PC-3 (cell line): ENCODE results near the gene ITGAV.

ENCODE experiments used
- EZH2phosphoT487 ChIP-seq: fragments of 300-600 bp; sonication (generic); IDR thresholded peaks from 2 replicates; pipeline ENCODE4 v1.6.1; 2018; ENCODE audit warnings: mild to moderate bottlenecking, antibody characterized with exemption, low read length, borderline replicate concordance
- TF ChIP-seq, protein P1 (sequence below): fragments of 300-600 bp; sonication (generic); conservative IDR thresholded peaks from 2 replicates; pipeline ENCODE4 v1.5.1; 2017; ENCODE audit warnings: antibody characterized with exemption, low read depth, mild to moderate bottlenecking, low read length

DNA sequence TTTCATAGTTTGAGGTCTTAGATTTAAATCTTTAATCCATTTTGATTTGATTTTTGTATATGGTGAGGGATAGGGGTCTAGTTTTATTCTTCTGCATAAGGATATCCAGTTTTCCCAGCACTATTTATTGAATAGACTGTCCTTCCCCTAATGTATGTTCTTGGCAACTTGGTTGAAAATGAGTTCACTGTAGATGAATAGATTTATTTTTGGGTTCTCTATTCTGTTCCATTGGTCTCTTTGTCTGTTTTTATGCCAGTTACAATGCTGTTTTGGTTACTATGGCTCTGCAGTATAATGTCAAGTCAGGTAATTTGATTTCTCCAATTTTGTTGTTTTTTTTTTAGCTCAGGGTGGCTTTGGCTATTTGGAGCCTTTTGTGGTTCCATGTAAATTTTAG, 109.9 kb downstream of the ITGAV start:
- TF ChIP-seq, protein P1, sequence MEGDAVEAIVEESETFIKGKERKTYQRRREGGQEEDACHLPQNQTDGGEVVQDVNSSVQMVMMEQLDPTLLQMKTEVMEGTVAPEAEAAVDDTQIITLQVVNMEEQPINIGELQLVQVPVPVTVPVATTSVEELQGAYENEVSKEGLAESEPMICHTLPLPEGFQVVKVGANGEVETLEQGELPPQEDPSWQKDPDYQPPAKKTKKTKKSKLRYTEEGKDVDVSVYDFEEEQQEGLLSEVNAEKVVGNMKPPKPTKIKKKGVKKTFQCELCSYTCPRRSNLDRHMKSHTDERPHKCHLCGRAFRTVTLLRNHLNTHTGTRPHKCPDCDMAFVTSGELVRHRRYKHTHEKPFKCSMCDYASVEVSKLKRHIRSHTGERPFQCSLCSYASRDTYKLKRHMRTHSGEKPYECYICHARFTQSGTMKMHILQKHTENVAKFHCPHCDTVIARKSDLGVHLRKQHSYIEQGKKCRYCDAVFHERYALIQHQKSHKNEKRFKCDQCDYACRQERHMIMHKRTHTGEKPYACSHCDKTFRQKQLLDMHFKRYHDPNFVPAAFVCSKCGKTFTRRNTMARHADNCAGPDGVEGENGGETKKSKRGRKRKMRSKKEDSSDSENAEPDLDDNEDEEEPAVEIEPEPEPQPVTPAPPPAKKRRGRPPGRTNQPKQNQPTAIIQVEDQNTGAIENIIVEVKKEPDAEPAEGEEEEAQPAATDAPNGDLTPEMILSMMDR: no peak
- no peak for TF ChIP-seq EZH2phosphoT487
